Thyroid gland (tissue), 4 donors: ENCODE measurements around the gene CTDSPL. TPM values are rescaled to one million over a fixed set of nuclear protein-coding genes. Genes with fewer than 3 reads are reported as not detected.

ENCODE experiments used
- DNase-seq, 2 donors: peaks; one replicate each; pipeline ENCODE4 v3.0.0-alpha.2; 2019
- H3K27ac ChIP-seq, 3 donors: fragments of 200-600 bp; sonication (generic); 1 replicate in 2 of 3; 2 replicates in 1 of 3; pipeline ENCODE4 v1.5.1; 2016 to 2019; ENCODE audit warnings: mild to moderate bottlenecking in 1 of 3, moderate library complexity in 1 of 3
- H3K27me3 ChIP-seq: fragments of 200-600 bp; sonication (generic); one replicate; pipeline ENCODE4 v1.5.1; 2019
- H3K36me3 ChIP-seq, 2 donors: fragments of 200-600 bp; sonication (generic); one replicate each; pipeline ENCODE4 v1.5.1; 2016 to 2019
- H3K4me1 ChIP-seq, 2 donors: fragments of 200-600 bp; sonication (generic); one replicate each; pipeline ENCODE4 v1.5.1; 2017 to 2019
- H3K4me3 ChIP-seq, 3 donors: fragments of 200-600 bp; sonication (generic); replicated peaks in 1 of 3; 1 replicate in 2 of 3; 2 replicates in 1 of 3; pipeline ENCODE4 v1.5.1; 2016; ENCODE audit warnings: mild to moderate bottlenecking in 1 of 3
- H3K9me3 ChIP-seq: fragments of 200-600 bp; sonication (generic); one replicate; pipeline ENCODE4 v1.5.1; 2017
- CTCF ChIP-seq, 6 experiments: fragments of 200-600 bp in 3 of 6; fragments of 450-650 bp in 3 of 6; sonication (generic) in 3 of 6; IDR thresholded peaks; one replicate each; pipeline ENCODE4 v1.5.1; 2016 to 2019; ENCODE audit warnings: antibody characterized with exemption in 6 of 6, mild to moderate bottlenecking in 2 of 6, inconsistent platforms in 1 of 6, moderate library complexity in 1 of 6
- POLR2A ChIP-seq, 2 donors: fragments of 450-650 bp; IDR thresholded peaks; one replicate each; pipeline ENCODE4 v1.6.1; 2017; ENCODE audit warnings: antibody characterized with exemption in 2 of 2, mild to moderate bottlenecking in 2 of 2, moderate library complexity in 1 of 2
- WGBS, 2 donors: methylation state at CpG; one replicate each; pipeline ENCODE4 v1.1.5; 2017; 5-methylcytosine and 5-hydroxymethylcytosine counted together
- intact Hi-C: fragments of 100-400 bp; cut with DNase I; formaldehyde crosslinking; loops from one replicate; pipeline ENCODE4 v1.15.1; 2023
- total RNA-seq, 4 donors: library from RNA; depleted of rRNA; stranded (reverse); fragments of >200 nt; gene quantifications; one replicate each; pipeline ENCODE4 v1.2.3, GENCODE V29; 2016

The CTDSPL gene
- total RNA-seq, 4 donors from 2014 or later: 23.6 to 37.9 (median 29.8) TPM

GRCh38 chr3:38015485-38015884 lies 153.8 kb downstream of the CTDSPL start:
- no peak for TF ChIP-seq POLR2A (IDR thresholded peaks at IDR 0.05)
- TF ChIP-seq CTCF (IDR thresholded peaks at IDR 0.05): no peak
- no peak for DNase-seq
- intact Hi-C loops: no loop called here
- WGBS, 2 donors: 89 to 96% methylated on average over 3 of the region's 3 CpGs
- no peaks in the 10 kb centered on the region for H3K27me3 ChIP-seq
- H3K4me3 ChIP-seq: no peak overlapping the region
- H3K36me3 ChIP-seq: peaks cover 21 to 34% of the 10 kb centered on the region in 2 donors
- H3K27ac ChIP-seq: no peak overlapping the region
- no peaks in the 10 kb centered on the region for H3K9me3 ChIP-seq
- H3K4me1 ChIP-seq: no peaks in the 10 kb centered on the region

- no peak overlapping the region for H3K27ac ChIP-seq
- no peaks in the 10 kb centered on the region for H3K9me3 ChIP-seq
- H3K4me3 ChIP-seq: no peak overlapping the region
- TF ChIP-seq POLR2A (IDR thresholded peaks at IDR 0.05) (no peak), CTCF (IDR thresholded peaks at IDR 0.05) (no peak)
- peaks cover 19 to 29% of the 10 kb centered on the region in 2 donors for H3K36me3 ChIP-seq
- no peaks in the 10 kb centered on the region for H3K27me3 ChIP-seq
- no peak for DNase-seq
- intact Hi-C loops: no loop called here
- WGBS, 2 donors: 94 to 100% methylated on average over 3 of the region's 3 CpGs
- H3K4me1 ChIP-seq: no peaks in the 10 kb centered on the region
These were observed 154.3 kb downstream of the CTDSPL start for GRCh38 chr3:38015984-38016383.

GRCh38 chr3:38016410-38016809 lies 154.7 kb downstream of the CTDSPL start:
- WGBS, 2 donors: 98 to 99% methylated on average over 13 of the region's 13 CpGs
- DNase-seq: no peak
- H3K9me3 ChIP-seq: no peaks in the 10 kb centered on the region
- H3K4me3 ChIP-seq: no peak overlapping the region
- H3K27me3 ChIP-seq: no peaks in the 10 kb centered on the region
- intact Hi-C loops: no loop called here
- no peak overlapping the region for H3K27ac ChIP-seq
- H3K36me3 ChIP-seq: peaks cover 17 to 24% of the 10 kb centered on the region in 2 donors
- no peaks in the 10 kb centered on the region for H3K4me1 ChIP-seq
- TF ChIP-seq POLR2A (IDR thresholded peaks at IDR 0.05): no peak
- no peak for TF ChIP-seq CTCF (IDR thresholded peaks at IDR 0.05)

GRCh38 chr3:38016847-38017444 lies 155.3 kb downstream of the CTDSPL start:
- Histone ChIP-seq H3K27ac (no peak overlapping the region), H3K27me3 (no peaks in the 10 kb centered on the region), H3K36me3 (peaks cover 17 to 24% of the 10 kb centered on the region in 2 donors), H3K4me3 (no peak overlapping the region), H3K4me1 (no peaks in the 10 kb centered on the region), H3K9me3 (no peaks in the 10 kb centered on the region)
- 72 to 98% methylated on average over 3 to 6 of the region's 6 CpGs for WGBS, 2 donors
- intact Hi-C loops: no loop called here
- DNase-seq: no peak
- TF ChIP-seq POLR2A (IDR thresholded peaks at IDR 0.05) (no peak), CTCF (IDR thresholded peaks at IDR 0.05) (no peak)

- WGBS, 2 donors: 84% methylated on average over 6 to 8 of the region's 9 CpGs
- intact Hi-C loops: no loop called here
- TF ChIP-seq POLR2A (IDR thresholded peaks at IDR 0.05) (no peak), CTCF (IDR thresholded peaks at IDR 0.05) (no peak)
- no peak for DNase-seq
- Histone ChIP-seq H3K9me3 (no peaks in the 10 kb centered on the region), H3K27ac (no peak overlapping the region), H3K36me3 (peaks cover 17 to 24% of the 10 kb centered on the region in 2 donors), H3K27me3 (no peaks in the 10 kb centered on the region), H3K4me1 (no peaks in the 10 kb centered on the region), H3K4me3 (no peak overlapping the region)
These were observed 156.0 kb downstream of the CTDSPL start for GRCh38 chr3:38017445-38018295.
